Stimulated activated CD4-positive, alpha-beta T cell treated with anti-CD3 and anti-CD28 coated beads, Interleukin-12 subunit alpha, Interleukin-12 subunit beta, amount 100 ng/mL, for 4 hours (primary cell): ENCODE data around the gene SH3TC1.

Experiments used
- DNase-seq: peaks from one replicate; pipeline ENCODE4 v3.0.0-alpha.2; 2020

The SH3TC1 gene

GRCh38 chr4:8202108-8203051 lies 3.3 kb downstream of the SH3TC1 start:
- no peak for DNase-seq

- DNase-seq: no peak
Measured at GRCh38 chr4:8203052-8203401, 3.9 kb downstream of the SH3TC1 start.

GRCh38 chr4:8203817-8204216 lies 4.7 kb downstream of the SH3TC1 start:
- no peak for DNase-seq

- DNase-seq: no peak
Measured at GRCh38 chr4:8204576-8205227, 5.6 kb downstream of the SH3TC1 start.

- no peak for DNase-seq
Measured at GRCh38 chr4:8205241-8205707, 6.2 kb downstream of the SH3TC1 start.

GRCh38 chr4:8205749-8206611 lies 6.9 kb downstream of the SH3TC1 start:
- DNase-seq: no peak

GRCh38 chr4:8207314-8207713 lies 8.2 kb downstream of the SH3TC1 start:
- no peak for DNase-seq

- no peak for DNase-seq
Measured at GRCh38 chr4:8208565-8208964, 9.5 kb downstream of the SH3TC1 start.

- DNase-seq: no peak
Measured at GRCh38 chr4:8209181-8209874, 10.2 kb downstream of the SH3TC1 start.

GRCh38 chr4:8210010-8210409 lies 10.9 kb downstream of the SH3TC1 start:
- DNase-seq: no peak

GRCh38 chr4:8210616-8211015 lies 11.5 kb downstream of the SH3TC1 start:
- DNase-seq: no peak

GRCh38 chr4:8211251-8211650 lies 12.2 kb downstream of the SH3TC1 start:
- DNase-seq: no peak

- no peak for DNase-seq
Measured at GRCh38 chr4:8211737-8212581, 12.9 kb downstream of the SH3TC1 start.

- no peak for DNase-seq
Measured at GRCh38 chr4:8212622-8213021, 13.5 kb downstream of the SH3TC1 start.

- DNase-seq: no peak
Measured at GRCh38 chr4:8213121-8213520, 14.0 kb downstream of the SH3TC1 start.

- DNase-seq: no peak
Measured at GRCh38 chr4:8214136-8214535, 15.0 kb downstream of the SH3TC1 start.

GRCh38 chr4:8215001-8215427 lies 15.9 kb downstream of the SH3TC1 start:
- no peak for DNase-seq

- DNase-seq: no peak
Measured at GRCh38 chr4:8215641-8216442, 16.8 kb downstream of the SH3TC1 start.

- DNase-seq: no peak
Measured at GRCh38 chr4:8216443-8217245, 17.6 kb downstream of the SH3TC1 start.

- no peak for DNase-seq
Measured at GRCh38 chr4:8217246-8217511, 18.1 kb downstream of the SH3TC1 start.
